ENCODE results near the gene PREB. TPM values are rescaled to one million over a fixed set of nuclear protein-coding genes. Genes with fewer than 3 reads are reported as not detected.
A peak's percentile ranks its signal among the peaks of the same experiment; 100 is the strongest.

Gene PREB
- total RNA-seq, 1 donor = 37.0 TPM

DNA sequence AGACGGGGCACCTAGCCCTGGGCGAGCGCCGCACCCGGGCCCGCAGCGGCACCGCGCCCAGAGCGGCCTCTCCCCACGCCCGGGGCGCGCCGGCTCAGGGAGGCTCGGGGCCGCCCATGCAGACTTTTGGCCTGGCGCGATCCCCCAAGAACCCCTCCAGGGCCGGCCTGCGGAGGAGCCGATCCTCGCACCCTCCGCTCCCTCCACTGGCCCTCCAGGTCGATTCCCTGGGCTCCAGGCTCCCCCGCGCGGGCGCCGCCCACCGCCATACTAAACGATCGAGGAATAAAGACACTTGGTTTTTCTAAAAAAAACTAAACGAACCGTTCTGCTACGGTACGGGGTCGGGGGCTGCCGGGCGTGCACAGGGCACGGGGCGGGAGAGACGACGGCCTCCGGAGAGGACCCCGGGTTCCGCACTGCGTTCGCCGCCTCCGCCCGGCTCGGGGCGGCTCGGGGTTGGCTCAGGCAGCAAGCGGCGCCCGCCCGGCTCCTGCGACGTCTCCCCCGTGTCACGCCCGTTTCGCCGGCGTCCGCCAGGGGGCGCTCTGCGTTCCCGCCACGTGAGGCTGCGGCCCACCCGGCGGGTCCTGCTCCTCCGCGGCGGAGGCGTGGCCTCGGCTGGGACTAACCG lies 48.2 kb downstream of the PREB start:
- H3K4me3 ChIP-seq (ENCODE audit: low read depth, low read length) = peak overlapping the region; percentile 56
- peak; percentile 85 for DNase-seq (ENCODE audit: low read depth)
- TF ChIP-seq, protein P1, sequence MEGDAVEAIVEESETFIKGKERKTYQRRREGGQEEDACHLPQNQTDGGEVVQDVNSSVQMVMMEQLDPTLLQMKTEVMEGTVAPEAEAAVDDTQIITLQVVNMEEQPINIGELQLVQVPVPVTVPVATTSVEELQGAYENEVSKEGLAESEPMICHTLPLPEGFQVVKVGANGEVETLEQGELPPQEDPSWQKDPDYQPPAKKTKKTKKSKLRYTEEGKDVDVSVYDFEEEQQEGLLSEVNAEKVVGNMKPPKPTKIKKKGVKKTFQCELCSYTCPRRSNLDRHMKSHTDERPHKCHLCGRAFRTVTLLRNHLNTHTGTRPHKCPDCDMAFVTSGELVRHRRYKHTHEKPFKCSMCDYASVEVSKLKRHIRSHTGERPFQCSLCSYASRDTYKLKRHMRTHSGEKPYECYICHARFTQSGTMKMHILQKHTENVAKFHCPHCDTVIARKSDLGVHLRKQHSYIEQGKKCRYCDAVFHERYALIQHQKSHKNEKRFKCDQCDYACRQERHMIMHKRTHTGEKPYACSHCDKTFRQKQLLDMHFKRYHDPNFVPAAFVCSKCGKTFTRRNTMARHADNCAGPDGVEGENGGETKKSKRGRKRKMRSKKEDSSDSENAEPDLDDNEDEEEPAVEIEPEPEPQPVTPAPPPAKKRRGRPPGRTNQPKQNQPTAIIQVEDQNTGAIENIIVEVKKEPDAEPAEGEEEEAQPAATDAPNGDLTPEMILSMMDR (IDR thresholded peaks at IDR 0.05; ENCODE audit: insufficient read depth, low read length) = peak; percentile 66

DNA sequence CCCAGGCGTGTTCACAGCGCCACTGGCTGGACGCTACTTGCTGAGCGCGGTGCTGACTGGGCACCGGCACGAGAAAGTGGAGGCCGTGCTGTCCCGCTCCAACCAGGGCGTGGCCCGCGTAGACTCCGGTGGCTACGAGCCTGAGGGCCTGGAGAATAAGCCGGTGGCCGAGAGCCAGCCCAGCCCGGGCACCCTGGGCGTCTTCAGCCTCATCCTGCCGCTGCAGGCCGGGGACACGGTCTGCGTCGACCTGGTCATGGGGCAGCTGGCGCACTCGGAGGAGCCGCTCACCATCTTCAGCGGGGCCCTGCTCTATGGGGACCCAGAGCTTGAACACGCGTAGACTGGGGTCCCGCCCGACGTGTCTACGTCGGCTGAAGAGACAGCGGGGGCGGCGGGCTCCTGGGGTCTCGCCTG lies 48.8 kb downstream of the PREB start:
- peak overlapping the region; percentile 56 for H3K4me3 ChIP-seq (ENCODE audit: low read depth, low read length)
- peak; percentile 69 for DNase-seq (ENCODE audit: low read depth)
- TF ChIP-seq, protein P1 (IDR thresholded peaks at IDR 0.05; ENCODE audit: insufficient read depth, low read length) = peak; percentile 44

DNA sequence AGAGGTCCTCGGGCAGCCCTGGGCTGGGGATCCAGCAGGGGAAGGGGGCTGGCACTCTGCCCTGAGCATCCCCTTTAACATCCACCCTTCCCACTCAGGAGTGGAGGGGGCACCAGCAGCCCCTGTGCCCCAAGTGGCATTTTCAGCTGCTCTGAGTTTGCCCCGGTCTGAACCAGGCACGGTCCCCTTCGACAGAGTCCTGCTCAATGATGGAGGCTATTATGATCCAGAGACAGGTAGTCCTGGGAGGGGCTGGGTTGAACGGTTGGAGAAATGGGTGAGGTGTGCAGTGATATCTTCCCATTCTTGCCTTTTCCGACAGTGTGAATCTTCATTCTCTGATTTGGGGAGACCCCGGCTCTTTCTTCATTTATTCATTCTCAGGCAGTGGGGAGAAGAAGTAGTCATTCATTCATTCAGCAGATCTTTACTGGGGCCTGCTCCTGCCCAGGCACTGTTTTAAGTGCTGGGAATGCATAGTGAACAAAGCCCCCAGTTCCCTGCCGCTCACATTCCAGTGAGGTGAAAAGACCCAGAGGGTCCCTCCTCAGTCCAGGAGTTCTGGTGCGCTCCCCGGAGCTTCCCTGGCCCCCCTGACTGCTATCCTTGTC lies 49.3 kb downstream of the PREB start:
- H3K4me3 ChIP-seq (ENCODE audit: low read depth, low read length) = no peak overlapping the region
- TF ChIP-seq, protein P1 (IDR thresholded peaks at IDR 0.05; ENCODE audit: insufficient read depth, low read length) = no peak
- no peak for DNase-seq (ENCODE audit: low read depth)

DNA sequence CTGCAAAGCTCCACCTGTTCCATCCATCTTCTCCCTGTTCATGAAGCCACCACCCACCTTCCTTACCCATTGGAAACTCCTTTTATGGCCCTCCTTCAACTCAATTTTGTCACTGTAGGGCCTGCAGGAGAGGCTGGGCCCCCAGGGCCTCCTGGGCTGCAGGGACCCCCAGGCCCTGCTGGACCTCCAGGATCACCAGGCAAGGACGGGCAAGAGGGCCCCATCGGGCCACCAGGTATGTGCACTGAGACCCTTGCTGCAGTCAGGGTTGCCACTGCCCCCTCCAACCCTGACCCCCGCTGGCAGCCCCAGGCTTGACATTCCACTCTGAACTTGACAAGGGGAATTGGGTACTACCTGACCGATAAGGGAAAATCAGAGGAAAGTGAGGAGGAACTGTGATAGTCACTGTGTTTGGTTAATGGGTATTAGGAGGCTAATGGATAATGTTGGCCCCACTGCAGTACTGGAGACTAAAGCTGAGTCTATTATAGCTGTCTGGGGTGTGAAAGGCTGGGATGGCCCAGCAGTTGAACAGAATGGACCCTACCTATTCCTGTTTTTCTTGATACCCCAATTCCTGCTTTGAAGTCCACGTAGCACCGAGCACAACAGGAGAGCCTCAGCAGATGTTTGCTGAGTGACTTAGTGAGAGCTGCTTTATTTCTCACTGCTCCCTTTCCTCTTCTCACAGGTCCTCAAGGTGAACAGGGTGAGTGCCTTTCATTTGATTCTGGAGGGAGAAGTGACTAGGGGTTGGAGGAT lies 50.0 kb downstream of the PREB start:
- H3K4me3 ChIP-seq (ENCODE audit: low read depth, low read length) = no peak overlapping the region
- TF ChIP-seq, protein P1 (IDR thresholded peaks at IDR 0.05; ENCODE audit: insufficient read depth, low read length) = no peak
- no peak for DNase-seq (ENCODE audit: low read depth)

DNA sequence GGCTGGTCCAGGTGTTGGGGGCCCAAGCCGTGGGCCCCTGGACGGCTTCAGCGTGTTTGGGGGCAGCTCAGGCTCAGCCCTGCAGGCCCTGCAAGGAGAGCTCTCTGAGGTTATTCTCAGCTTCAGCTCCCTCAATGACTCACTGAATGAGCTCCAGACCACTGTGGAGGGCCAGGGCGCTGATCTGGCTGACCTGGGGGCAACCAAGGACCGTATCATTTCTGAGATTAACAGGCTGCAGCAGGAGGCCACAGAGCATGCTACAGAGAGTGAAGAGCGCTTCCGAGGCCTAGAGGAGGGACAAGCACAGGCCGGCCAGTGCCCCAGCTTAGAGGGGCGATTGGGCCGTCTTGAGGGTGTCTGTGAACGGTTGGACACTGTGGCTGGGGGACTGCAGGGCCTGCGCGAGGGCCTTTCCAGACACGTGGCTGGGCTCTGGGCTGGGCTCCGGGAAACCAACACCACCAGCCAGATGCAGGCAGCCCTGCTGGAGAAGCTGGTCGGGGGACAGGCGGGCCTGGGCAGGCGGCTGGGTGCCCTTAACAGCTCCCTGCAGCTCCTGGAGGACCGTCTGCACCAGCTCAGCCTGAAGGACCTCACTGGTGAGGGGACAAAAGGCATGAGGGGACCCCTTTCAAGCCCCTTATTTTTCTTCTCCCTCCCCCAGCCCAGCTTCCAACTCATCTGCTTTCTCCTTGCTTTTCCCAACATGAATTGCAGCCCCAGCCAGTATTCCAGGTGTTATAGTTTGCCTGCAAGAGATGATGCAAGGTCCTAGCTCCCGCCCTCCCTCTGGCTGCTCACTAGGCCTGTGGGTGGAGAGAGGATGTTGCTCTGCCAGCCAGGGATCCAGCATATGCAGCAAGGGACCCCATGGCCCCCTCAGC lies 50.8 kb downstream of the PREB start:
- H3K4me3 ChIP-seq (ENCODE audit: low read depth, low read length) = no peak overlapping the region
- no peak for DNase-seq (ENCODE audit: low read depth)
- TF ChIP-seq, protein P1 (IDR thresholded peaks at IDR 0.05; ENCODE audit: insufficient read depth, low read length) = no peak

DNA sequence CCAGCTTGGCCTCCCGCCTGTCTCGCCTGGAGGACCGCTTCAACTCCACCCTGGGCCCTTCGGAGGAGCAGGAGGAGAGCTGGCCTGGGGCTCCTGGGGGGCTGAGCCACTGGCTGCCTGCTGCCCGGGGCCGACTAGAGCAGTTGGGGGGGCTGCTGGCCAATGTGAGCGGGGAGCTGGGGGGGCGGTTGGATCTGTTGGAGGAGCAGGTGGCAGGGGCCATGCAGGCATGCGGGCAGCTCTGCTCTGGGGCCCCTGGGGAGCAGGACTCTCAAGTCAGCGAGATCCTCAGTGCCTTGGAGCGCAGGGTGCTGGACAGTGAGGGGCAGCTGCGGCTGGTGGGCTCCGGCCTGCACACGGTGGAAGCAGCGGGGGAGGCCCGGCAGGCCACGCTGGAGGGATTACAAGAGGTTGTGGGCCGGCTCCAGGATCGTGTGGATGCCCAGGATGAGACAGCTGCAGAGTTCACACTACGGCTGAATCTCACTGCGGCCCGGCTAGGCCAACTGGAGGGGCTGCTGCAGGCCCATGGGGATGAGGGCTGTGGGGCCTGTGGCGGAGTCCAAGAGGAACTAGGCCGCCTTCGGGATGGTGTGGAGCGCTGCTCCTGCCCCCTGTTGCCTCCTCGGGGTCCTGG lies 51.5 kb downstream of the PREB start:
- no peak for DNase-seq (ENCODE audit: low read depth)
- H3K4me3 ChIP-seq (ENCODE audit: low read depth, low read length) = no peak overlapping the region
- TF ChIP-seq, protein P1 (IDR thresholded peaks at IDR 0.05; ENCODE audit: insufficient read depth, low read length) = no peak
